HepG2 (cell line): ENCODE results near the gene FTL. TPM values are rescaled to one million over a fixed set of nuclear protein-coding genes. Genes with fewer than 3 reads are reported as not detected.

Source experiments
- ASH2L ChIP-seq: fragments of 300-600, 200-600 bp; sonication (generic); IDR thresholded peaks from 2 replicates; pipeline ENCODE4 v1.7.0; 2017; ENCODE audit warnings: low read depth, mild to moderate bottlenecking, moderate library complexity, mixed read lengths, low read length; ENCODE audit not compliant: insufficient read length
- DMTF1 ChIP-seq: sonication (generic); formaldehyde crosslinking; IDR thresholded peaks from 2 replicates; pipeline ENCODE4 v1.4.0; 2020; ENCODE audit warnings: mild to moderate bottlenecking, missing genetic modification reagents
- FOXK1 ChIP-seq: sonication (generic); formaldehyde crosslinking; IDR thresholded peaks from 2 replicates; pipeline ENCODE4 v1.4.0; 2020; ENCODE audit warnings: low read depth, missing genetic modification reagents, borderline replicate concordance
- KDM5A ChIP-seq: fragments of 200-600 bp; sonication (generic); IDR thresholded peaks from 2 replicates; pipeline ENCODE4 v1.7.0; 2018; ENCODE audit warnings: antibody characterized with exemption, mild to moderate bottlenecking, low read length, borderline replicate concordance
- NBN ChIP-seq: fragments of 450-650 bp; conservative IDR thresholded peaks from 2 replicates; pipeline ENCODE4 v1.6.1; 2017
- NFE2 ChIP-seq: sonication (generic); formaldehyde crosslinking; IDR thresholded peaks from 2 replicates; pipeline ENCODE4 v1.4.0; 2020; ENCODE audit warnings: missing genetic modification reagents
- NR2F6 ChIP-seq, 2 experiments: IDR thresholded peaks; 2 replicates each; pipeline ENCODE4 v1.6.1; 2016; ENCODE audit warnings: antibody characterized with exemption in 1 of 2, mild to moderate bottlenecking in 1 of 2
- PITX1 ChIP-seq: sonication (generic); formaldehyde crosslinking; IDR thresholded peaks from 2 replicates; pipeline ENCODE4 v1.5.1; 2020; ENCODE audit warnings: mild to moderate bottlenecking, missing genetic modification reagents
- SRY ChIP-seq: sonication (generic); formaldehyde crosslinking; IDR thresholded peaks from 2 replicates; pipeline ENCODE4 v1.8.0; 2022; ENCODE audit warnings: mild to moderate bottlenecking, missing genetic modification reagents
- TBP ChIP-seq: sonication (generic); formaldehyde crosslinking; IDR thresholded peaks from 2 replicates; pipeline ENCODE4 v1.5.0; 2020; ENCODE audit warnings: missing genetic modification reagents
- TGIF2 ChIP-seq: IDR thresholded peaks from 2 replicates; pipeline ENCODE4 v1.6.1; 2016; ENCODE audit warnings: control low read depth, missing compliant biosample characterization
- ZBTB21 ChIP-seq: sonication (generic); formaldehyde crosslinking; IDR thresholded peaks from 2 replicates; pipeline ENCODE4 v1.4.0; 2020; ENCODE audit warnings: missing genetic modification reagents
- ZBTB37 ChIP-seq: sonication (generic); formaldehyde crosslinking; IDR thresholded peaks from 2 replicates; pipeline ENCODE4 v1.4.0; 2020; ENCODE audit warnings: mild to moderate bottlenecking, missing genetic modification reagents
- ZFP36L2 ChIP-seq: sonication (generic); formaldehyde crosslinking; IDR thresholded peaks from 2 replicates; pipeline ENCODE4 v1.4.0; 2020; ENCODE audit warnings: missing genetic modification reagents
- ZFP37 ChIP-seq: sonication (generic); formaldehyde crosslinking; IDR thresholded peaks from 2 replicates; pipeline ENCODE4 v1.4.0; 2020; ENCODE audit warnings: missing genetic modification reagents, borderline replicate concordance
- ZNF484 ChIP-seq: sonication (generic); formaldehyde crosslinking; IDR thresholded peaks from 2 replicates; pipeline ENCODE4 v1.5.1; 2020; ENCODE audit warnings: mild to moderate bottlenecking, low read depth, missing genetic modification reagents, borderline replicate concordance
- ZNF547 ChIP-seq: sonication (generic); formaldehyde crosslinking; IDR thresholded peaks from 2 replicates; pipeline ENCODE4 v1.5.1; 2020; ENCODE audit warnings: mild to moderate bottlenecking, missing genetic modification reagents
- ZNF646 ChIP-seq: sonication (generic); formaldehyde crosslinking; IDR thresholded peaks from 2 replicates; pipeline ENCODE4 v1.9.0; 2021; ENCODE audit warnings: mild to moderate bottlenecking, missing genetic modification reagents
- ZNF737 ChIP-seq: sonication (generic); formaldehyde crosslinking; IDR thresholded peaks from 2 replicates; pipeline ENCODE4 v1.5.0; 2020; ENCODE audit warnings: missing genetic modification reagents, mild to moderate bottlenecking, borderline replicate concordance
- ZNF781 ChIP-seq: sonication (generic); formaldehyde crosslinking; IDR thresholded peaks from 2 replicates; pipeline ENCODE4 v1.5.1; 2020; ENCODE audit warnings: borderline replicate concordance, mild to moderate bottlenecking, missing genetic modification reagents; ENCODE audit errors: not compliant biosample characterization
- polyA plus RNA-seq, 8 experiments: library from polyadenylated mRNA; depleted of rRNA in 3 of 8; stranded (reverse) in 7 of 8; unstranded in 1 of 8; fragments of >200 nt; fragmentation: Illumina TruSeq in 4 of 8; extraction: Trizol in 4 of 8; gene quantifications; 2 replicates each; pipeline versions ENCODE4 v1.2.1 to v1.2.3, GENCODE V29; 2011 to 2016; ENCODE audit warnings: low read depth in 4 of 8, missing spikeins in 1 of 8, mixed read lengths in 1 of 8; ENCODE audit not compliant: insufficient read depth in 1 of 8
- total RNA-seq, 5 experiments: library from RNA; depleted of rRNA; stranded (reverse); fragments of >200 nt; fragmentation: Illumina TruSeq; extraction: Trizol; gene quantifications; 2 replicates each; pipeline ENCODE4 v1.2.3, GENCODE V29; 2016; ENCODE audit warnings: low read depth in 1 of 5

Gene FTL
- total and polyA plus RNA-seq, 2 of the 13 experiments (the other 11 are each of a cell fraction or from before 2014, with no cell fraction given) = 2,721 to 8,800 TPM

GRCh38 chr19:48967346-48968178 is 2.5 kb downstream of the FTL start (continued):
- TF ChIP-seq ASH2L (no peak), TBP (no peak), DMTF1 (no peak), ZNF737 (no peak), TGIF2 (no peak; the same call in 1 of the 2 replicates), ZBTB37 (no peak), ZNF484 (CRISPR knock-in tag) (no peak), PITX1 (CRISPR knock-in tag) (no peak), NBN (no peak), NFE2 (CRISPR knock-in tag) (no peak), ZNF781 (CRISPR knock-in tag) (no peak), ZNF547 (CRISPR knock-in tag) (no peak), FOXK1 (CRISPR knock-in tag) (no peak), KDM5A (no peak), NR2F6 (IDR thresholded peaks at IDR 0.05) (no peak; the same call in 1 of the 2 replicates), NR2F6 (CRISPR knock-in tag; IDR thresholded peaks at IDR 0.05) (no peak; the same call in 1 of the 2 replicates), ZNF646 (CRISPR knock-in tag) (no peak), ZFP37 (CRISPR knock-in tag) (no peak; the same call in 1 of the 2 replicates), ZBTB21 (CRISPR knock-in tag) (no peak), SRY (CRISPR knock-in tag) (no peak), ZFP36L2 (CRISPR knock-in tag) (no peak)
